GM12878 (cell line): ENCODE measurements around the gene PIWIL4. TPM values are rescaled to one million over a fixed set of nuclear protein-coding genes. Genes with fewer than 3 reads are reported as not detected.

Experiments
- ATAC-seq: fragments of 200-7000 bp; cut with Tn5 transposase; 3 replicates; pipeline ENCODE4 v1.9.1; 2020; ENCODE audit warnings: mild to moderate bottlenecking, moderate library complexity
- BruUV-seq: library from RNA; stranded (reverse); fragments of 400-500 nt; replicated peaks from 2 replicates; lab custom pipeline; 2021; lab: Mats Ljungman, UMichigan
- CTCF ChIA-PET: fragments of 300-600 bp; sonication (Branson Sonifier 250); formaldehyde crosslinking; extraction: SDS; loops from one replicate; lab custom pipeline; 2021; ENCODE audit warnings: inconsistent platforms; lab: Yijun Ruan, JAX
- POLR2A ChIA-PET: fragments of 350-600 bp; formaldehyde crosslinking; extraction: SDS; loops from one replicate; lab custom pipeline; 2021; ENCODE audit warnings: inconsistent platforms; lab: Charles Lee
- RAD21 ChIA-PET: fragments of 300-600 bp; sonication (Branson Sonifier 250); formaldehyde crosslinking; loops from one replicate; lab custom pipeline; 2023; ENCODE audit warnings: antibody characterized with exemption; ENCODE audit not compliant: unreplicated experiment; lab: Charles Lee
- SMC1A ChIA-PET: fragments of 300-600 bp; sonication (Branson Sonifier 250); formaldehyde crosslinking; loops from one replicate; lab custom pipeline; 2023; ENCODE audit not compliant: unreplicated experiment, uncharacterized antibody; lab: Charles Lee
- DNase-seq: peaks from one replicate; pipeline ENCODE4 v3.0.0-alpha.2; 2011; ENCODE audit warnings: low read depth, low spot score
- FAIRE-seq: peaks from 3 replicates; lab custom pipeline; 2011; peaks lifted over from hg19 to GRCh38; lab: Jason Lieb, UNC
- H2AFZ ChIP-seq: 2 replicates; pipeline ENCODE4 v1.6.0; 2011; ENCODE audit warnings: low read depth, low read length, control low read depth; ENCODE audit not compliant: control insufficient read depth
- H3K27ac ChIP-seq: 2 replicates; pipeline ENCODE4 v1.5.1; 2011; ENCODE audit warnings: control low read depth; ENCODE audit not compliant: control insufficient read depth, insufficient read depth
- H3K27me3 ChIP-seq, 2 experiments: replicated peaks in 1 of 2; 2 replicates each; pipeline versions ENCODE4 v1.6.0 to v1.6.1; 2011; ENCODE audit warnings: low read length in 1 of 2; ENCODE audit not compliant: control insufficient read depth in 2 of 2, insufficient read depth in 2 of 2
- H3K36me3 ChIP-seq, 2 experiments: 2 replicates each; pipeline ENCODE4 v1.5.1; 2011; ENCODE audit warnings: low read length in 1 of 2; ENCODE audit not compliant: control insufficient read depth in 2 of 2, insufficient read depth in 2 of 2
- H3K4me1 ChIP-seq: 2 replicates; pipeline ENCODE4 v1.6.1; 2011; ENCODE audit warnings: mild to moderate bottlenecking, low read length, moderate library complexity, mixed read lengths; ENCODE audit not compliant: control insufficient read depth, insufficient read depth
- H3K4me2 ChIP-seq: 2 replicates; pipeline ENCODE4 v1.6.0; 2011; ENCODE audit warnings: control low read depth; ENCODE audit not compliant: control insufficient read depth, insufficient read depth
- H3K4me3 ChIP-seq: fragments of 200-600 bp; sonication (generic); 2 replicates; pipeline ENCODE4 v1.5.1; 2016
- H3K79me2 ChIP-seq: 2 replicates; pipeline ENCODE4 v1.6.0; 2011; ENCODE audit warnings: low read length; ENCODE audit not compliant: control insufficient read depth, insufficient read depth
- H3K9ac ChIP-seq: 2 replicates; pipeline ENCODE4 v1.8.0; 2011; ENCODE audit warnings: low read length, control low read depth, mixed read lengths; ENCODE audit not compliant: control insufficient read depth, insufficient read depth
- H3K9me3 ChIP-seq: replicated peaks from 3 replicates; pipeline ENCODE4 v1.5.1; 2011; ENCODE audit warnings: mild to moderate bottlenecking, low read length; ENCODE audit not compliant: control insufficient read depth, insufficient read depth
- H4K20me1 ChIP-seq: 2 replicates; pipeline ENCODE4 v1.6.0; 2011; ENCODE audit not compliant: control insufficient read depth, insufficient read depth
- CEBPB ChIP-seq, 2 experiments: fragments of 150-350 bp in 1 of 2; IDR thresholded peaks; 2 replicates each; pipeline ENCODE4 v1.6.1; 2012 to 2014; ENCODE audit warnings: low read depth in 2 of 2, low read length in 2 of 2, borderline replicate concordance in 1 of 2, inconsistent platforms in 1 of 2
- CREM ChIP-seq: IDR thresholded peaks from 2 replicates; pipeline ENCODE4 v1.6.1; 2014; ENCODE audit warnings: antibody characterized with exemption, low read depth
- HSF1 ChIP-seq: fragments of 150-350 bp; IDR thresholded peaks from 2 replicates; pipeline ENCODE4 v1.6.1; 2014; ENCODE audit warnings: mild to moderate bottlenecking, low read depth, low read length
- IRF5 ChIP-seq: fragments of 450-650 bp; IDR thresholded peaks from 2 replicates; pipeline ENCODE4 v1.6.1; 2017; ENCODE audit warnings: borderline replicate concordance
- KDM1A ChIP-seq: fragments of 200-600 bp; sonication (generic); IDR thresholded peaks from 2 replicates; pipeline ENCODE4 v1.6.1; 2016; ENCODE audit warnings: borderline replicate concordance
- RB1 ChIP-seq: fragments of 450-650 bp; formaldehyde crosslinking; IDR thresholded peaks from 2 replicates; pipeline ENCODE4 v1.6.1; 2017; ENCODE audit warnings: mild to moderate bottlenecking, borderline replicate concordance
- STAT3 ChIP-seq: IDR thresholded peaks from 2 replicates; pipeline ENCODE4 v1.6.1; 2011; ENCODE audit warnings: low read depth, low read length, improper control_type of control experiment
- WGBS: methylation state at CpG from one replicate; pipeline ENCODE4 v1.1.6; 2016; ENCODE audit warnings: low lambda C conversion rate; ENCODE audit not compliant: insufficient replicate concordance, insufficient coverage; ENCODE audit errors: missing lambda C conversion rate; 5-methylcytosine and 5-hydroxymethylcytosine counted together
- in situ Hi-C: fragments of 300-500 bp; cut with MboI; formaldehyde crosslinking; loops from 9 replicates; pipeline ENCODE4 v1.14.3; 2018; ENCODE audit warnings: mixed read lengths
- intact Hi-C: fragments of 100-400 bp; cut with micrococcal nuclease; formaldehyde crosslinking; loops from one replicate; pipeline ENCODE4 v1.14.2; 2022; ENCODE audit not compliant: unreplicated experiment
- polyA plus RNA-seq, 11 experiments: library from polyadenylated mRNA; depleted of rRNA in 4 of 11; unstranded in 6 of 11; stranded (reverse) in 5 of 11; fragments of >200 nt; fragmentation: Nextera tagmentation in 4 of 11; fragmentation: Illumina TruSeq in 1 of 11; extraction: Ambion mirVana in 4 of 11; extraction: Trizol in 1 of 11; gene quantifications; 1 replicate in 1 of 11; 2 replicates in 10 of 11; pipeline versions ENCODE4 v1.2.1 to v1.2.3, GENCODE V29; 2011 to 2016; ENCODE audit warnings: inconsistent platforms in 2 of 11, missing spikeins in 2 of 11, low read depth in 1 of 11
- total RNA-seq, 4 experiments: library from RNA; depleted of rRNA in 3 of 4; stranded (reverse); fragments of >200 nt in 3 of 4; fragmentation: Illumina TruSeq in 1 of 4; extraction: Trizol in 1 of 4; gene quantifications; 2 replicates each; pipeline versions ENCODE4 v1.2.1 to v1.2.3, GENCODE V29; 2013 to 2021

Gene PIWIL4
- total and polyA plus RNA-seq, 10 of the 15 experiments (the other 5 are each of a cell fraction or from before 2014, with no cell fraction given): 0.23 to 13.3 (median 0.47) TPM

DNA sequence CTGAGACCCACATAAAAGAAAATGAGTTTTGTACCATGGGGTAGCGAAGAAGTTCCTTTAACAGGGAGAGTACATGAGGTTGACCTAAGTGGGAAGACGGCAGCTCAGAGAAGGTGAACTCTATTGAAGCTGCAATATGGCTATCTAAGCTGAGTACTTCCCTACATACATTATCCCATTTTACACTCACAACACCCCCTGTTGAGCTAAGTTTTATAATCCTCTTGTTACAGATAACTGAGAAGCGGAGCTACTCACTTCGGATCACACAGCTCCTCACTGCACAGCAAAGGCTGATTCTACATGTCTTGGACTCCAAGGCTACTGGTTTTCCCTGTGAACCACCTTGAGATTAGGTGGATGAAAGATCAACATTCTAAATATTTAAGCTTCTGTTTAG is 8.2 kb upstream of the PIWIL4 start (continued):
- TF ChIP-seq HSF1 (no peak), STAT3 (no peak), KDM1A (no peak)

DNA sequence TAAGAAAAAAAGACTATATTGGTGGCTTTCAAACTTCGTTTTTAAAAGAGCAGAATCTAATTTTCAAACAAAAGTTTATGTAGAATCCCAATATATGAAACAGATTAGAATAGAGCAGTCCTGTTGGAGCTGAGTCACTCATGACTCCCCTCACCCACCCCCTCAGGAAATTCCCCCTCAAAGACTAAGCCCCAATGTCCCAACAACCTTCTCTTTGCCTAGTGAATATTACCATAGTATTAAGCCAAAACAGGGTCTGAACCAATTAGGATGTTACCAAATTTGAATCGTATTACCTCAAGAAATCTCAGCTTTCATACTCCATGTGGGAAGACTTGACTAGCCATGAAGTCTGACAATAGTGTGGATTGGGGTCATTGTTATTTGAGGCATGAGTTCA is 7.8 kb upstream of the PIWIL4 start:
- Histone ChIP-seq H3K4me2 (no peak overlapping the region), H3K4me1 (no peaks in the 10 kb centered on the region), H3K9ac (no peak overlapping the region), H3K27me3 (no peaks in the 10 kb centered on the region), H3K4me3 (no peak overlapping the region), H4K20me1 (no peaks in the 10 kb centered on the region), H3K9me3 (no peaks in the 10 kb centered on the region), H3K27ac (no peak overlapping the region), H3K36me3 (no peaks in the 10 kb centered on the region), H3K79me2 (no peaks in the 10 kb centered on the region), H2AFZ (no peak overlapping the region)
- intact Hi-C loops: no loop called here
- ATAC-seq (no peak), FAIRE-seq (no peak), DNase-seq (no peak)
- WGBS: 7% methylated on average over 2 of the region's 2 CpGs
- ChIA-PET CTCF (interaction anchor here (0.7 to 3.2 kb wide), 7 partner anchors 8 to 44 kb away, joined by 3 to 12 read pairs (median 3); no protein-coding TSS in a partner anchor), SMC1A (interaction anchor here (0.7 to 1.5 kb wide), 9 partner anchors 12 to 44 kb away, joined by 3 to 8 read pairs (median 4); no protein-coding TSS in a partner anchor), POLR2A (interaction anchor here (0.5 to 1.2 kb wide), 4 partner anchors 9 to 819 kb away, joined by 3 to 6 read pairs (median 4); no protein-coding TSS in a partner anchor), RAD21 (interaction anchor here (0.6 to 1.4 kb wide), 8 partner anchors 10 to 1160 kb away, joined by 3 to 8 read pairs (median 4); no protein-coding TSS in a partner anchor)
- BruUV-seq: no TSS peak
- in situ Hi-C loops: no loop called here
- TF ChIP-seq IRF5 (no peak), CEBPB (IDR thresholded peaks at IDR 0.05; ENCODE audit: borderline replicate concordance in 1 of 2, low read depth in 2 of 2, low read length in 2 of 2) (no peak), CREM (no peak), RB1 (no peak)
